Activated T-helper 1 cell treated with anti-CD3 and anti-CD28 coated beads, Interleukin-2, amount 50 U/mL, for 16 hours (primary cell): ENCODE data around the gene CHI3L1.

Source experiments
- DNase-seq, 2 donors: peaks; one replicate each; pipeline ENCODE4 v3.0.0-alpha.2; 2020; ENCODE audit warnings: low read depth in 1 of 2, low spot score in 1 of 2

The CHI3L1 gene

GRCh38 chr1:203181586-203182386 lies 4.7 kb downstream of the CHI3L1 start:
- DNase-seq, result no peak

- no peak for DNase-seq
Measured at GRCh38 chr1:203180611-203181330, 5.7 kb downstream of the CHI3L1 start.

GRCh38 chr1:203179667-203180005 lies 6.9 kb downstream of the CHI3L1 start:
- no peak for DNase-seq

GRCh38 chr1:203178821-203179666 lies 7.5 kb downstream of the CHI3L1 start:
- no peak for DNase-seq

- no peak for DNase-seq
Measured at GRCh38 chr1:203178083-203178482, 8.4 kb downstream of the CHI3L1 start.

- no peak for DNase-seq
Measured at GRCh38 chr1:203177470-203178039, 8.9 kb downstream of the CHI3L1 start.

- no peak for DNase-seq
Measured at GRCh38 chr1:203177036-203177405, 9.5 kb downstream of the CHI3L1 start.

GRCh38 chr1:203176273-203177035 lies 10.1 kb downstream of the CHI3L1 start:
- DNase-seq, result no peak

- DNase-seq, result no peak
Measured at GRCh38 chr1:203175827-203176241, 10.7 kb downstream of the CHI3L1 start.

- DNase-seq, result no peak
Measured at GRCh38 chr1:203175237-203175826, 11.2 kb downstream of the CHI3L1 start, which contains the start of gene MYBPH. TSS of gene MYBPH (minus strand) at chr1:203175826. CDS start at chr1:203175755, 71 bp downstream.

GRCh38 chr1:203174324-203174985 lies 12.0 kb downstream of the CHI3L1 start:
- no peak for DNase-seq

GRCh38 chr1:203173566-203173965 lies 12.9 kb downstream of the CHI3L1 start:
- DNase-seq, result no peak

- DNase-seq, result no peak
Measured at GRCh38 chr1:203173011-203173555, 13.4 kb downstream of the CHI3L1 start.

- DNase-seq, result peak in 1 of 2 donors; percentile 6
Measured at GRCh38 chr1:203172184-203173010, 14.1 kb downstream of the CHI3L1 start.

GRCh38 chr1:203171341-203172183 lies 14.9 kb downstream of the CHI3L1 start:
- no peak for DNase-seq

- DNase-seq, result no peak
Measured at GRCh38 chr1:203170625-203171330, 15.7 kb downstream of the CHI3L1 start.
